ENCODE measurements around the gene THRB. TPM values are rescaled to one million over a fixed set of nuclear protein-coding genes. Genes with fewer than 3 reads are reported as not detected.

Gene THRB
- total and polyA plus RNA-seq, 5 donors from 2014 or later: 0.30 TPM; not detected in 4

- Histone ChIP-seq H3K36me3 (ENCODE audit: control insufficient read depth, insufficient read depth, low read length) (no peaks in the 10 kb centered on the region), H3K4me1 (ENCODE audit: control insufficient read depth, insufficient read depth, low read length, poor library complexity, severe bottlenecking) (no peaks in the 10 kb centered on the region), H3K9me3 (ENCODE audit: control insufficient read depth in 2 of 2, low read length in 2 of 2) (no peaks in the 10 kb centered on the region), H3K4me3 (ENCODE audit: low read depth, low read length) (no peak overlapping the region), H3K27ac (ENCODE audit: insufficient read depth, low read length, poor library complexity, severe bottlenecking) (no peak overlapping the region), H3K27me3 (ENCODE audit: control insufficient read depth, insufficient read depth, low read length) (no peaks in the 10 kb centered on the region)
- no peak for DNase-seq
- Mint-ChIP-seq H3K27me3 (no peaks in the 10 kb centered on the region), H3K9me3 (peaks cover 0 to 2% (median 0%) of the 10 kb centered on the region in 7 donors), H3K27ac (no peak overlapping the region), H3K36me3 (no peaks in the 10 kb centered on the region), H3K4me3 (no peak overlapping the region), H3K4me1 (no peaks in the 10 kb centered on the region)
- no peak for ATAC-seq (ENCODE audit: low read depth in 2 of 2)
Observed at GRCh38 chr3:24133436-24133835, 361.2 kb downstream of the THRB start.

GRCh38 chr3:24129549-24129948 is 365.1 kb downstream of the THRB start:
- Histone ChIP-seq H3K9me3 (ENCODE audit: control insufficient read depth in 2 of 2, low read length in 2 of 2) (no peaks in the 10 kb centered on the region), H3K36me3 (ENCODE audit: control insufficient read depth, insufficient read depth, low read length) (no peaks in the 10 kb centered on the region), H3K27ac (ENCODE audit: insufficient read depth, low read length, poor library complexity, severe bottlenecking) (no peak overlapping the region), H3K27me3 (ENCODE audit: control insufficient read depth, insufficient read depth, low read length) (no peaks in the 10 kb centered on the region), H3K4me3 (ENCODE audit: low read depth, low read length) (no peak overlapping the region), H3K4me1 (ENCODE audit: control insufficient read depth, insufficient read depth, low read length, poor library complexity, severe bottlenecking) (no peaks in the 10 kb centered on the region)
- no peak for ATAC-seq (ENCODE audit: low read depth in 2 of 2)
- H3K27me3 Mint-ChIP-seq: no peaks in the 10 kb centered on the region
- H3K36me3 Mint-ChIP-seq: no peaks in the 10 kb centered on the region
- H3K9me3 Mint-ChIP-seq: peaks cover 0 to 2% (median 0%) of the 10 kb centered on the region in 7 donors
- no peak overlapping the region for H3K4me3 Mint-ChIP-seq
- H3K27ac Mint-ChIP-seq: no peak overlapping the region
- no peak for DNase-seq
- no peaks in the 10 kb centered on the region for H3K4me1 Mint-ChIP-seq

GRCh38 chr3:24128199-24129005 is 366.2 kb downstream of the THRB start:
- no peaks in the 10 kb centered on the region for H3K27me3 ChIP-seq (ENCODE audit: control insufficient read depth, insufficient read depth, low read length)
- no peaks in the 10 kb centered on the region for H3K4me1 ChIP-seq (ENCODE audit: control insufficient read depth, insufficient read depth, low read length, poor library complexity, severe bottlenecking)
- Mint-ChIP-seq H3K27ac (no peak overlapping the region), H3K27me3 (no peaks in the 10 kb centered on the region), H3K36me3 (no peaks in the 10 kb centered on the region), H3K4me1 (no peaks in the 10 kb centered on the region), H3K4me3 (no peak overlapping the region), H3K9me3 (peaks cover 0 to 2% (median 0%) of the 10 kb centered on the region in 7 donors)
- ATAC-seq (ENCODE audit: low read depth in 2 of 2) (no peak), DNase-seq (no peak)
- H3K4me3 ChIP-seq (ENCODE audit: low read depth, low read length): no peak overlapping the region
- H3K36me3 ChIP-seq (ENCODE audit: control insufficient read depth, insufficient read depth, low read length): no peaks in the 10 kb centered on the region
- H3K9me3 ChIP-seq (ENCODE audit: control insufficient read depth in 2 of 2, low read length in 2 of 2): no peaks in the 10 kb centered on the region
- no peak overlapping the region for H3K27ac ChIP-seq (ENCODE audit: insufficient read depth, low read length, poor library complexity, severe bottlenecking)

- DNase-seq (no peak), ATAC-seq (ENCODE audit: low read depth in 2 of 2) (no peak)
- H3K9me3 Mint-ChIP-seq: peaks cover 0 to 3% (median 0%) of the 10 kb centered on the region in 7 donors
- no peak overlapping the region for H3K27ac Mint-ChIP-seq
- H3K4me1 Mint-ChIP-seq: no peaks in the 10 kb centered on the region
- H3K4me1 ChIP-seq (ENCODE audit: control insufficient read depth, insufficient read depth, low read length, poor library complexity, severe bottlenecking): no peaks in the 10 kb centered on the region
- no peak overlapping the region for H3K4me3 ChIP-seq (ENCODE audit: low read depth, low read length)
- H3K9me3 ChIP-seq (ENCODE audit: control insufficient read depth in 2 of 2, low read length in 2 of 2): no peaks in the 10 kb centered on the region
- no peaks in the 10 kb centered on the region for H3K27me3 ChIP-seq (ENCODE audit: control insufficient read depth, insufficient read depth, low read length)
- H3K4me3 Mint-ChIP-seq: no peak overlapping the region
- no peaks in the 10 kb centered on the region for H3K27me3 Mint-ChIP-seq
- no peaks in the 10 kb centered on the region for H3K36me3 Mint-ChIP-seq
- no peak overlapping the region for H3K27ac ChIP-seq (ENCODE audit: insufficient read depth, low read length, poor library complexity, severe bottlenecking)
- H3K36me3 ChIP-seq (ENCODE audit: control insufficient read depth, insufficient read depth, low read length): no peaks in the 10 kb centered on the region
Observed at GRCh38 chr3:24123596-24123995, 371.1 kb downstream of the THRB start.

GRCh38 chr3:24120434-24120833 is 374.2 kb downstream of the THRB start:
- DNase-seq: no peak
- H3K4me1 ChIP-seq (ENCODE audit: control insufficient read depth, insufficient read depth, low read length, poor library complexity, severe bottlenecking): no peaks in the 10 kb centered on the region
- no peak overlapping the region for H3K27ac Mint-ChIP-seq
- ATAC-seq (ENCODE audit: low read depth in 2 of 2): no peak
- H3K36me3 ChIP-seq (ENCODE audit: control insufficient read depth, insufficient read depth, low read length): no peaks in the 10 kb centered on the region
- H3K27me3 ChIP-seq (ENCODE audit: control insufficient read depth, insufficient read depth, low read length): no peaks in the 10 kb centered on the region
- H3K4me3 Mint-ChIP-seq: no peak overlapping the region
- no peak overlapping the region for H3K4me3 ChIP-seq (ENCODE audit: low read depth, low read length)
- no peak overlapping the region for H3K27ac ChIP-seq (ENCODE audit: insufficient read depth, low read length, poor library complexity, severe bottlenecking)
- peaks cover 7% of the 10 kb centered on the region for H3K27me3 Mint-ChIP-seq
- no peaks in the 10 kb centered on the region for H3K4me1 Mint-ChIP-seq
- H3K9me3 Mint-ChIP-seq: peaks cover 0 to 3% (median 0%) of the 10 kb centered on the region in 7 donors
- H3K36me3 Mint-ChIP-seq: no peaks in the 10 kb centered on the region
- H3K9me3 ChIP-seq (ENCODE audit: control insufficient read depth in 2 of 2, low read length in 2 of 2): no peaks in the 10 kb centered on the region

DNA sequence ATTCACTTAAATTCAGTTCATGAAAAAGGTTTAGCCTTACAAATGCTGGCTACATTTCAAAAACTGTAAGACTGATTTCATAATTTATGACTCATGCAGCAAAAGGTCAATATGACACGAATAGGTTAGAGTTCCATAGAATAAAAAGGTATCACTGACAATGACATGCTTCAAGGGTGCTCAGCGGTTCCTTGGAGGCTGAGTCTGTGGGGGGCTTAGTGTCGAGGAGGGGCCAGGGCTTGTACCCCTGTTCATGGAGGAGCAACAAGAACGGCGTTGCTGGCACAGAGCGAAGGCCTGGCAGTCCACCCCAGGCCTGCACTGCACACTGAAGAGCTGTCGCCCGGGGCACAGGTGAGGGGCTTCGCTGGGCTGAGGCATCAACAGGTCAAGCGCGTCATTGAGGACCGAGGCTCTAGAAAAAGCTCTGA is 375.3 kb downstream of the THRB start:
- no peak overlapping the region for H3K4me3 ChIP-seq (ENCODE audit: low read depth, low read length)
- H3K36me3 ChIP-seq (ENCODE audit: control insufficient read depth, insufficient read depth, low read length): no peaks in the 10 kb centered on the region
- H3K27me3 Mint-ChIP-seq: peaks cover 7% of the 10 kb centered on the region
- H3K27ac Mint-ChIP-seq: peak overlapping the region in 1 of 3 donors; percentile 87
- H3K4me1 ChIP-seq (ENCODE audit: control insufficient read depth, insufficient read depth, low read length, poor library complexity, severe bottlenecking): no peaks in the 10 kb centered on the region
- no peak overlapping the region for H3K4me3 Mint-ChIP-seq
- DNase-seq (no peak), ATAC-seq (ENCODE audit: low read depth in 2 of 2) (no peak)
- no peaks in the 10 kb centered on the region for H3K9me3 ChIP-seq (ENCODE audit: control insufficient read depth in 2 of 2, low read length in 2 of 2)
- H3K27me3 ChIP-seq (ENCODE audit: control insufficient read depth, insufficient read depth, low read length): no peaks in the 10 kb centered on the region
- H3K27ac ChIP-seq (ENCODE audit: insufficient read depth, low read length, poor library complexity, severe bottlenecking): no peak overlapping the region
- H3K9me3 Mint-ChIP-seq: peaks cover 0 to 3% (median 0%) of the 10 kb centered on the region in 7 donors
- H3K36me3 Mint-ChIP-seq: no peaks in the 10 kb centered on the region
- H3K4me1 Mint-ChIP-seq: no peaks in the 10 kb centered on the region

DNA sequence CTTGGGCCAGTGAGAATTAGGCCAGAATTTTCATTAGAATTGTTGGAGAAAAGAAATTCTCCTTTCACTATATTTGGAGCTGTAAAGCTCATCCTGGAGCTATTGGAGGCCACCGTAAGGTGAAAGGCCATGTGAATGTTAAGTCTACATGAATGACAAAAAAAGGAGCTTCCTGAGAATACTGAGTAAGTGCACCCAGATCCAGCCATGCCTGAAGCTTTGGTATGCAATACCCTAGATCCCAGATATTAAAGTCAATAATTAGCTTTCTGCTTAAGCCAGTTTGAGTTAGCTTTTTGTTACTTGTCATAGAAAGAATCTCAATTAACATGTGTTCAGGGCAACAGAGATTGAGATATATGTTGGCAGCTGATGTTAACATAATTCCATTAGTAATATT is 377.1 kb downstream of the THRB start:
- no peaks in the 10 kb centered on the region for H3K9me3 ChIP-seq (ENCODE audit: control insufficient read depth in 2 of 2, low read length in 2 of 2)
- no peak overlapping the region for H3K4me3 ChIP-seq (ENCODE audit: low read depth, low read length)
- peaks cover 10% of the 10 kb centered on the region for H3K27me3 Mint-ChIP-seq
- peaks cover 0 to 3% (median 0%) of the 10 kb centered on the region in 7 donors for H3K9me3 Mint-ChIP-seq
- ATAC-seq (ENCODE audit: low read depth in 2 of 2) (no peak), DNase-seq (no peak)
- no peaks in the 10 kb centered on the region for H3K4me1 Mint-ChIP-seq
- no peaks in the 10 kb centered on the region for H3K36me3 ChIP-seq (ENCODE audit: control insufficient read depth, insufficient read depth, low read length)
- no peaks in the 10 kb centered on the region for H3K27me3 ChIP-seq (ENCODE audit: control insufficient read depth, insufficient read depth, low read length)
- no peak overlapping the region for H3K27ac ChIP-seq (ENCODE audit: insufficient read depth, low read length, poor library complexity, severe bottlenecking)
- no peaks in the 10 kb centered on the region for H3K36me3 Mint-ChIP-seq
- no peak overlapping the region for H3K4me3 Mint-ChIP-seq
- no peak overlapping the region for H3K27ac Mint-ChIP-seq
- H3K4me1 ChIP-seq (ENCODE audit: control insufficient read depth, insufficient read depth, low read length, poor library complexity, severe bottlenecking): no peaks in the 10 kb centered on the region

GRCh38 chr3:24111711-24112110 is 382.9 kb downstream of the THRB start:
- Mint-ChIP-seq H3K27ac (no peak overlapping the region), H3K4me3 (no peak overlapping the region), H3K9me3 (no peaks in the 10 kb centered on the region), H3K36me3 (no peaks in the 10 kb centered on the region), H3K4me1 (no peaks in the 10 kb centered on the region), H3K27me3 (peaks cover 11% of the 10 kb centered on the region)
- Histone ChIP-seq H3K27me3 (ENCODE audit: control insufficient read depth, insufficient read depth, low read length) (no peaks in the 10 kb centered on the region), H3K36me3 (ENCODE audit: control insufficient read depth, insufficient read depth, low read length) (no peaks in the 10 kb centered on the region), H3K9me3 (ENCODE audit: control insufficient read depth in 2 of 2, low read length in 2 of 2) (no peaks in the 10 kb centered on the region), H3K4me3 (ENCODE audit: low read depth, low read length) (no peak overlapping the region), H3K27ac (ENCODE audit: insufficient read depth, low read length, poor library complexity, severe bottlenecking) (no peak overlapping the region), H3K4me1 (ENCODE audit: control insufficient read depth, insufficient read depth, low read length, poor library complexity, severe bottlenecking) (no peaks in the 10 kb centered on the region)
- no peak for DNase-seq
- no peak for ATAC-seq (ENCODE audit: low read depth in 2 of 2)
